ENCODE measurements around the gene C16orf92.
"Not testable (repeated sequence)": the region's sequence is repeated elsewhere in the genome, so short reads cannot be mapped to it uniquely, and the experiment has no call there.

Gene C16orf92

GRCh38 chr16:30011714-30012504 is 11.1 kb upstream of the C16orf92 start:
- Histone ChIP-seq H3K27ac (no peak overlapping the region), H3K4me3 (peak overlapping the region; percentile 70)
- no peak for DNase-seq (ENCODE audit: low spot score)
- TF ChIP-seq, protein P1, sequence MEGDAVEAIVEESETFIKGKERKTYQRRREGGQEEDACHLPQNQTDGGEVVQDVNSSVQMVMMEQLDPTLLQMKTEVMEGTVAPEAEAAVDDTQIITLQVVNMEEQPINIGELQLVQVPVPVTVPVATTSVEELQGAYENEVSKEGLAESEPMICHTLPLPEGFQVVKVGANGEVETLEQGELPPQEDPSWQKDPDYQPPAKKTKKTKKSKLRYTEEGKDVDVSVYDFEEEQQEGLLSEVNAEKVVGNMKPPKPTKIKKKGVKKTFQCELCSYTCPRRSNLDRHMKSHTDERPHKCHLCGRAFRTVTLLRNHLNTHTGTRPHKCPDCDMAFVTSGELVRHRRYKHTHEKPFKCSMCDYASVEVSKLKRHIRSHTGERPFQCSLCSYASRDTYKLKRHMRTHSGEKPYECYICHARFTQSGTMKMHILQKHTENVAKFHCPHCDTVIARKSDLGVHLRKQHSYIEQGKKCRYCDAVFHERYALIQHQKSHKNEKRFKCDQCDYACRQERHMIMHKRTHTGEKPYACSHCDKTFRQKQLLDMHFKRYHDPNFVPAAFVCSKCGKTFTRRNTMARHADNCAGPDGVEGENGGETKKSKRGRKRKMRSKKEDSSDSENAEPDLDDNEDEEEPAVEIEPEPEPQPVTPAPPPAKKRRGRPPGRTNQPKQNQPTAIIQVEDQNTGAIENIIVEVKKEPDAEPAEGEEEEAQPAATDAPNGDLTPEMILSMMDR (IDR thresholded peaks at IDR 0.05), result no peak

GRCh38 chr16:30012598-30012997 is 10.4 kb upstream of the C16orf92 start:
- H3K27ac ChIP-seq; DNase-seq (ENCODE audit: low spot score); H3K4me3 ChIP-seq: not testable (repeated sequence)

GRCh38 chr16:30015450-30015849 is 7.5 kb upstream of the C16orf92 start:
- H3K4me3 ChIP-seq; DNase-seq (ENCODE audit: low spot score); H3K27ac ChIP-seq: not testable (repeated sequence)

- H3K27ac ChIP-seq, result no peak overlapping the region
- H3K4me3 ChIP-seq, result no peak overlapping the region
- no peak for DNase-seq (ENCODE audit: low spot score)
- TF ChIP-seq, protein P1 (IDR thresholded peaks at IDR 0.05), result no peak
Measured at GRCh38 chr16:30016555-30017276, 6.3 kb upstream of the C16orf92 start.

- Histone ChIP-seq H3K27ac (no peak overlapping the region), H3K4me3 (no peak overlapping the region)
- TF ChIP-seq, protein P1 (IDR thresholded peaks at IDR 0.05), result no peak
- no peak for DNase-seq (ENCODE audit: low spot score)
Measured at GRCh38 chr16:30017277-30017656, 5.7 kb upstream of the C16orf92 start.

GRCh38 chr16:30017937-30018336 is 5.1 kb upstream of the C16orf92 start:
- not testable (repeated sequence) for H3K27ac ChIP-seq; DNase-seq (ENCODE audit: low spot score); H3K4me3 ChIP-seq

DNA sequence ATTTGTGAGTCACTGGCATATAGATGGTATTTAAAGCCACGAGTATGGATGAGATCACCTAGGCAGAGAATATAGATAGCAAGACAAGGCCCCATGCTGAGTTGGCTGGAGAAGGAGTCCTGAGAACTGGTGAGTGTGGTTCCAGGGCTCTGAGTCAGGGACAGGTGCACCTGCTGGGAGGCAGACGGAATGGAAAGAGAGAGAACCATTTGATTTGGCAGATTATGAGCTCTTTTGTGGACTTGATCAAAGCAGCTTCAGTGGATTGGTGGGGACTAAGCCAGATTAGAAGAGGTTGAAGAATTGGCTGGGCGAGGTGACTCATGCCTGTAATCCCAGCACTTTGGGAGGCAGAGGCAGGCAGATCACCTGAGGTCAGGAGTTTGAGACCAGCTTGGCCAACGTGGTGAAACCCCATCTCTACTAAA is 4.3 kb upstream of the C16orf92 start:
- TF ChIP-seq, protein P1 (IDR thresholded peaks at IDR 0.05), result no peak
- no peak overlapping the region for H3K27ac ChIP-seq
- H3K4me3 ChIP-seq, result no peak overlapping the region
- DNase-seq (ENCODE audit: low spot score), result no peak

DNA sequence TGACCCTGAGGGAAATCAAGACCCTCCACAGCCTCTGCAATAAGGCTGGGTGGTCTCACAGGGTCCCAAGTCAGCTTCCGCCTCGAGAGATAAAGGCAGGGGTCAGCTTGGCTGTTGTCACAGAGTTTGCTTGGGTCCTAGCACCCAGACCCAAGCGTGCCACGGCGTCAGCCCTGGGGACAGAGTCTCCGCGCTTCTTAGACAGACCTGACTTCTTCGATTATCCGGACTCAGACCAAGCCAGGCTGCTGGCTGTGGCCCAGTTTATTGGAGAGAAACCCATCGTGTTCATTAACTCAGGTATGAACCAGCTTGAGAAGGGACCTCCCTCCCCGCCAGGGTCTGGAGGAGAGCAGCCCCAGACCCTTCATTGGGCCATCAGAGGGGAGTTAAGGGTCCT is 588 bp downstream of the C16orf92 start:
- H3K4me3 ChIP-seq, result no peak overlapping the region
- no peak overlapping the region for H3K27ac ChIP-seq
- DNase-seq (ENCODE audit: low spot score), result no peak
- TF ChIP-seq, protein P1 (IDR thresholded peaks at IDR 0.05), result no peak

All from coronary artery (tissue), 2 donors.